H9 (cell line): ENCODE measurements around the gene PRKAG2. TPM values are rescaled to one million over a fixed set of nuclear protein-coding genes. Genes with fewer than 3 reads are reported as not detected.

ENCODE experiments used
- DNase-seq: peaks from one replicate; pipeline ENCODE4 v3.0.0-alpha.2; 2017
- H2AFZ ChIP-seq: one replicate; pipeline ENCODE4 v1.6.1; 2013; ENCODE audit warnings: mild to moderate bottlenecking, low read length, control low read depth, moderate library complexity
- H2AK5ac ChIP-seq: 2 replicates; pipeline ENCODE4 v1.6.1; 2013; ENCODE audit warnings: low read length, control low read depth, mixed read lengths; ENCODE audit not compliant: insufficient read length
- H2BK120ac ChIP-seq: one replicate; pipeline ENCODE4 v1.6.1; 2013; ENCODE audit warnings: low read depth, mild to moderate bottlenecking, low read length, control low read depth, inconsistent platforms; ENCODE audit not compliant: poor library complexity, severe bottlenecking
- H2BK12ac ChIP-seq: 2 replicates; pipeline ENCODE4 v1.6.1; 2013; ENCODE audit warnings: low read length, control low read depth, mixed read lengths, low read depth; ENCODE audit not compliant: insufficient read length
- H2BK15ac ChIP-seq: 2 replicates; pipeline ENCODE4 v1.6.1; 2013; ENCODE audit warnings: low read depth, low read length, control low read depth
- H2BK20ac ChIP-seq: one replicate; pipeline ENCODE4 v1.6.1; 2013; ENCODE audit warnings: low read depth, mild to moderate bottlenecking, low read length, control low read depth, inconsistent platforms; ENCODE audit not compliant: poor library complexity, severe bottlenecking
- H2BK5ac ChIP-seq: 2 replicates; pipeline ENCODE4 v1.6.1; 2013; ENCODE audit warnings: low read length, control low read depth, mixed read lengths; ENCODE audit not compliant: insufficient read length
- H3K14ac ChIP-seq: 2 replicates; pipeline ENCODE4 v1.6.1; 2013; ENCODE audit warnings: low read length, control low read depth; ENCODE audit not compliant: insufficient read depth
- H3K18ac ChIP-seq: 2 replicates; pipeline ENCODE4 v1.6.1; 2013; ENCODE audit warnings: low read depth, mild to moderate bottlenecking, mixed read lengths, low read length, control low read depth; ENCODE audit not compliant: insufficient read length
- H3K23ac ChIP-seq: 2 replicates; pipeline ENCODE4 v1.6.1; 2013; ENCODE audit warnings: low read length, control low read depth, mixed read lengths, low read depth; ENCODE audit not compliant: insufficient read length
- H3K23me2 ChIP-seq: 2 replicates; pipeline ENCODE4 v1.6.1; 2013; ENCODE audit warnings: low read depth, mild to moderate bottlenecking, mixed read lengths, low read length, control low read depth; ENCODE audit not compliant: insufficient read length, poor library complexity, severe bottlenecking
- H3K27ac ChIP-seq: 2 replicates; pipeline ENCODE4 v1.5.1; 2013; ENCODE audit warnings: low read length, control low read depth, mixed read lengths, low read depth; ENCODE audit not compliant: insufficient read length
- H3K27me3 ChIP-seq: 2 replicates; pipeline ENCODE4 v1.6.1; 2013; ENCODE audit warnings: low read length, control low read depth, inconsistent platforms; ENCODE audit not compliant: insufficient read depth
- H3K4ac ChIP-seq: 2 replicates; pipeline ENCODE4 v1.6.1; 2013; ENCODE audit warnings: low read depth, mild to moderate bottlenecking, control low read depth, inconsistent platforms, low read length, moderate library complexity
- H3K4me1 ChIP-seq: 2 replicates; pipeline ENCODE4 v1.6.1; 2013; ENCODE audit warnings: low read length, control low read depth, inconsistent platforms; ENCODE audit not compliant: insufficient read depth
- H3K4me2 ChIP-seq: 2 replicates; pipeline ENCODE4 v1.6.1; 2013; ENCODE audit warnings: low read length, control low read depth, mixed read lengths; ENCODE audit not compliant: insufficient read length, insufficient read depth
- H3K56ac ChIP-seq: 2 replicates; pipeline ENCODE4 v1.6.1; 2013; ENCODE audit warnings: low read depth, mild to moderate bottlenecking, mixed read lengths, low read length, control low read depth; ENCODE audit not compliant: insufficient read length
- H3K79me1 ChIP-seq: 2 replicates; pipeline ENCODE4 v1.6.1; 2013; ENCODE audit warnings: low read depth, mild to moderate bottlenecking, moderate library complexity, low read length, control low read depth, inconsistent platforms; ENCODE audit not compliant: insufficient read depth, poor library complexity, severe bottlenecking
- H3K79me2 ChIP-seq: 2 replicates; pipeline ENCODE4 v1.6.1; 2013; ENCODE audit warnings: low read length, control low read depth, inconsistent platforms; ENCODE audit not compliant: insufficient read depth
- H3K9ac ChIP-seq: 2 replicates; pipeline ENCODE4 v1.6.1; 2013; ENCODE audit warnings: low read length, control low read depth, mixed read lengths; ENCODE audit not compliant: insufficient read length; ENCODE audit errors: extremely low read depth
- H3K9me3 ChIP-seq: one replicate; pipeline ENCODE4 v1.6.1; 2013; ENCODE audit warnings: low read depth, low read length, inconsistent platforms; ENCODE audit not compliant: control insufficient read depth
- H3T11ph ChIP-seq: one replicate; pipeline ENCODE4 v1.6.1; 2013; ENCODE audit warnings: mild to moderate bottlenecking, low read length, control low read depth, inconsistent platforms
- H4K20me1 ChIP-seq: one replicate; pipeline ENCODE4 v1.6.1; 2013; ENCODE audit not compliant: control insufficient read depth, insufficient read length, insufficient read depth
- H4K5ac ChIP-seq: 2 replicates; pipeline ENCODE4 v1.6.1; 2013; ENCODE audit warnings: low read depth, mild to moderate bottlenecking, mixed read lengths, low read length, control low read depth; ENCODE audit not compliant: insufficient read length
- H4K8ac ChIP-seq: replicated peaks from 2 replicates; pipeline ENCODE4 v1.6.1; 2013; ENCODE audit warnings: low read length, control low read depth, mixed read lengths, low read depth; ENCODE audit not compliant: insufficient read length
- H4K91ac ChIP-seq: 2 replicates; pipeline ENCODE4 v1.6.1; 2013; ENCODE audit warnings: low read depth, mild to moderate bottlenecking, moderate library complexity, mixed read lengths, low read length, control low read depth; ENCODE audit not compliant: insufficient read length
- H3K27ac Mint-ChIP-seq, 3 experiments: 2 replicates in 2 of 3; 3 replicates in 1 of 3; pipeline ENCODE4 v1.8.0; 2020 to 2021; ENCODE audit warnings: mixed read lengths in 3 of 3, mild to moderate bottlenecking in 1 of 3, moderate library complexity in 1 of 3
- H3K27me3 Mint-ChIP-seq: 2 replicates; pipeline ENCODE4 v1.8.0; 2021; ENCODE audit warnings: low read depth, mild to moderate bottlenecking, moderate library complexity, mixed read lengths
- H3K36me3 Mint-ChIP-seq, 3 experiments: 2 replicates in 2 of 3; 3 replicates in 1 of 3; pipeline ENCODE4 v1.8.0; 2020 to 2021; ENCODE audit warnings: low read depth in 3 of 3, mixed read lengths in 3 of 3; ENCODE audit not compliant: insufficient read depth in 1 of 3
- H3K4me1 Mint-ChIP-seq, 2 experiments: 2 replicates each; pipeline ENCODE4 v1.8.0; 2020; ENCODE audit warnings: mixed read lengths in 2 of 2
- H3K4me3 Mint-ChIP-seq, 2 experiments: 2 replicates in 1 of 2; 3 replicates in 1 of 2; pipeline ENCODE4 v1.8.0; 2020 to 2021; ENCODE audit warnings: mild to moderate bottlenecking in 2 of 2, mixed read lengths in 2 of 2, moderate library complexity in 1 of 2
- H3K9me3 Mint-ChIP-seq, 2 experiments: 2 replicates in 1 of 2; 3 replicates in 1 of 2; pipeline ENCODE4 v1.8.0; 2020; ENCODE audit warnings: mild to moderate bottlenecking in 2 of 2, mixed read lengths in 2 of 2, moderate library complexity in 1 of 2
- CTCF ChIP-seq: fragments of 200-600 bp; sonication (generic); conservative IDR thresholded peaks from 3 replicates; pipeline ENCODE4 v1.8.0; 2021; ENCODE audit warnings: antibody characterized with exemption, mild to moderate bottlenecking
- WGBS: extraction: QIAGEN DNeasy Blood & Tissue Kit; methylation state at CpG from one replicate; pipeline ENCODE4 v1.1.7; 2013; ENCODE audit warnings: missing lambda C conversion rate, low lambda C conversion rate, mixed read lengths; ENCODE audit not compliant: insufficient read length; ENCODE audit errors: extremely low coverage; 5-methylcytosine and 5-hydroxymethylcytosine counted together
- total RNA-seq: library from RNA; stranded (reverse); gene quantifications from 2 replicates; pipeline ENCODE4 v1.2.1, GENCODE V29; 2021

The PRKAG2 gene
- total RNA-seq, 1 experiment from 2014 or later, result 11.8 TPM

GRCh38 chr7:151549644-151550043 lies 327.3 kb downstream of the PRKAG2 start:
- H3K27me3 Mint-ChIP-seq, result peaks cover 9% of the 10 kb centered on the region
- H3K4me1 Mint-ChIP-seq, result peaks cover 9 to 24% of the 10 kb centered on the region in 2 experiments
- no CpG with 5 or more reads among the region's 6 CpGs for WGBS
- no peaks in the 10 kb centered on the region for H3K79me2 ChIP-seq
- H3K27me3 ChIP-seq, result no peaks in the 10 kb centered on the region
- H2BK15ac ChIP-seq, result no peak overlapping the region
- H3K4me3 Mint-ChIP-seq, result no peak overlapping the region
- no peak overlapping the region for H3K4me2 ChIP-seq
- H2BK12ac ChIP-seq, result no peak overlapping the region
- H3K23me2 ChIP-seq, result no peaks in the 10 kb centered on the region
- H2AFZ ChIP-seq, result no peak overlapping the region
- no peak overlapping the region for H3K56ac ChIP-seq
- H3K4me1 ChIP-seq, result no peaks in the 10 kb centered on the region
- H3K79me1 ChIP-seq, result no peaks in the 10 kb centered on the region
- H2AK5ac ChIP-seq, result no peak overlapping the region
- H4K91ac ChIP-seq, result no peak overlapping the region
- H3K9me3 Mint-ChIP-seq, result no peaks in the 10 kb centered on the region; a peak in 1 of 5 replicates
- H4K5ac ChIP-seq, result no peak overlapping the region
- H3K36me3 Mint-ChIP-seq, result no peaks in the 10 kb centered on the region; a peak in 1 of 7 replicates
- no peak overlapping the region for H2BK120ac ChIP-seq
- H2BK5ac ChIP-seq, result no peak overlapping the region
- no peak overlapping the region for H3K14ac ChIP-seq
- no peak overlapping the region for H3K18ac ChIP-seq
- H4K20me1 ChIP-seq, result no peaks in the 10 kb centered on the region
- H3K4ac ChIP-seq, result no peak overlapping the region
- no peak overlapping the region for H3K9ac ChIP-seq
- H3T11ph ChIP-seq, result no peak overlapping the region
- DNase-seq, result no peak
- no peak overlapping the region for H3K27ac ChIP-seq
- H3K9me3 ChIP-seq, result no peaks in the 10 kb centered on the region
- no peak for TF ChIP-seq CTCF
- H2BK20ac ChIP-seq, result no peak overlapping the region
- no peak overlapping the region for H3K23ac ChIP-seq
- H3K27ac Mint-ChIP-seq, result no peak overlapping the region
- H4K8ac ChIP-seq, result no peak overlapping the region
